NCI-H187 (cell line): ENCODE data around the gene EGFL7.
"Not testable (repeated sequence)": the region's sequence is repeated elsewhere in the genome, so short reads cannot be mapped to it uniquely, and the experiment has no call there.

Experiments used
- DNase-seq, 2 experiments: peaks; one replicate each; lab custom pipeline; 2025; lab: John Stamatoyannopoulos, UW

The EGFL7 gene

GRCh38 chr9:136698635-136699246, 36.0 kb downstream of the EGFL7 start:
- no peak for DNase-seq

- DNase-seq: no peak
These were observed 37.6 kb downstream of the EGFL7 start for GRCh38 chr9:136700304-136700703.

GRCh38 chr9:136700959-136701667, 38.4 kb downstream of the EGFL7 start:
- no peak for DNase-seq

- DNase-seq: no peak
These were observed 38.9 kb downstream of the EGFL7 start for GRCh38 chr9:136701668-136702053.

GRCh38 chr9:136703276-136703860, 40.7 kb downstream of the EGFL7 start:
- DNase-seq: no peak

- DNase-seq: not testable (repeated sequence)
These were observed 42.0 kb downstream of the EGFL7 start for GRCh38 chr9:136704741-136705140.

- no peak for DNase-seq
These were observed 42.8 kb downstream of the EGFL7 start for GRCh38 chr9:136705564-136705963.

- no peak for DNase-seq
These were observed 44.3 kb downstream of the EGFL7 start for GRCh38 chr9:136707011-136707410.

GRCh38 chr9:136707849-136708517, 45.3 kb downstream of the EGFL7 start:
- no peak for DNase-seq

- no peak for DNase-seq
These were observed 46.9 kb downstream of the EGFL7 start for GRCh38 chr9:136709454-136710109.

- no peak for DNase-seq
These were observed 47.8 kb downstream of the EGFL7 start for GRCh38 chr9:136710543-136710942.

GRCh38 chr9:136711219-136711648, 48.5 kb downstream of the EGFL7 start:
- not testable (repeated sequence) for DNase-seq

GRCh38 chr9:136711751-136712689, 49.3 kb downstream of the EGFL7 start, which contains the start of gene DIPK1B:
Gene DIPK1B, plus strand, starts transcription at chr9:136712572. Its CDS starts 94 bp downstream, at chr9:136712666.
- DNase-seq: no peak

GRCh38 chr9:136712690-136713544, 50.2 kb downstream of the EGFL7 start:
- no peak for DNase-seq

GRCh38 chr9:136713550-136713949, 50.8 kb downstream of the EGFL7 start:
- DNase-seq: no peak

- no peak for DNase-seq
These were observed 51.6 kb downstream of the EGFL7 start for GRCh38 chr9:136714096-136714892.

GRCh38 chr9:136714893-136715274, 52.2 kb downstream of the EGFL7 start:
- no peak for DNase-seq

- DNase-seq: no peak
These were observed 54.7 kb downstream of the EGFL7 start for GRCh38 chr9:136717399-136717798.
